Body of pancreas (tissue), 4 donors: ENCODE measurements around the gene RPP14. TPM values are rescaled to one million over a fixed set of nuclear protein-coding genes. Genes with fewer than 3 reads are reported as not detected.

ENCODE experiments used
- ATAC-seq: fragments of 150-250 bp; one replicate; pipeline ENCODE4 v1.9.1; 2016
- DNase-seq, 4 donors: peaks; one replicate each; pipeline ENCODE4 v3.0.0-alpha.2; 2019
- H3K27ac ChIP-seq, 4 donors: fragments of 200-600 bp; sonication (generic); 1 replicate in 3 of 4; 2 replicates in 1 of 4; pipeline versions ENCODE4 v1.5.1 to v1.6.1; 2016 to 2019; ENCODE audit warnings: mild to moderate bottlenecking in 1 of 4, mixed read lengths in 1 of 4, moderate library complexity in 1 of 4
- H3K27me3 ChIP-seq, 2 donors: fragments of 200-600 bp; sonication (generic); one replicate each; pipeline ENCODE4 v1.6.0; 2016; ENCODE audit warnings: mild to moderate bottlenecking in 1 of 2
- H3K36me3 ChIP-seq, 2 donors: fragments of 200-600 bp; sonication (generic); replicated peaks in 1 of 2; 2 replicates each; pipeline ENCODE4 v1.5.1; 2016; ENCODE audit warnings: low read depth in 2 of 2; ENCODE audit not compliant: insufficient read depth in 1 of 2
- H3K4me1 ChIP-seq: fragments of 200-600 bp; sonication (generic); one replicate; pipeline ENCODE4 v1.6.0; 2016
- H3K4me3 ChIP-seq, 2 donors: fragments of 200-600 bp; sonication (generic); 1 replicate in 1 of 2; 2 replicates in 1 of 2; pipeline ENCODE4 v1.5.1; 2016 to 2019
- H3K9me3 ChIP-seq, 3 donors: fragments of 200-600 bp; sonication (generic); 1 replicate in 2 of 3; 2 replicates in 1 of 3; pipeline ENCODE4 v1.5.1; 2016
- POLR2A ChIP-seq, 3 donors: fragments of 450-650 bp; IDR thresholded peaks; one replicate each; pipeline ENCODE4 v1.6.1; 2016; ENCODE audit warnings: antibody characterized with exemption in 3 of 3, mild to moderate bottlenecking in 2 of 3
- WGBS, 2 donors: methylation state at CpG; one replicate each; pipeline ENCODE4 v1.1.5; 2017; 5-methylcytosine and 5-hydroxymethylcytosine counted together
- intact Hi-C: fragments of 100-400 bp; cut with DNase I; formaldehyde crosslinking; loops from one replicate; pipeline ENCODE4 v1.15.1; 2023
- total RNA-seq, 2 donors: library from RNA; depleted of rRNA; stranded (reverse); fragments of >200 nt; gene quantifications; one replicate each; pipeline ENCODE4 v1.1.0, GENCODE V29; 2016
- TF ChIP-seq, protein P1 (sequence below), 7 experiments: fragments of 450-650 bp in 4 of 7; fragments of 200-600 bp in 3 of 7; sonication (generic) in 3 of 7; IDR thresholded peaks; one replicate each; pipeline ENCODE4 v1.5.1; 2016 to 2019; ENCODE audit warnings: antibody characterized with exemption in 7 of 7

RPP14 gene
- total RNA-seq, 2 donors from 2014 or later: 3.6 to 4.3 TPM

DNA sequence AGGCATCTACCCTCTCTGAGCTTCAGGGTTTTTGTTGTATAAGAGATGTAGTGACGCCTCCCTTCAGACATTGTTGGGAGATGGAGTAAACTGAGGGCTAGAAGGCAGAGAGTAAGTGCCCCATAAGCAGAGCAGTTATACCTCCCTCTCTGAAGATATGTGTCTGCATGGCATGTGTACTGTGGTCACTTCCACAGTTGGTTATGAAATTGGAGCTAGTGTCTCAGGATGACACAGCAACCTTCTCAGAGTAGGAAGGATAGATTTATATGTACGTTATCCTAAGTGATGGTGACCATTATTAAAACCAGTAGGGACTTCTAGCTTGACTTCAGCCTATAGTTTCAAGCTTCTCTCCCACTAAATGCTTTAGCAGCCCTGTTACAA, 44.6 kb downstream of the RPP14 start:
- ATAC-seq (peak; percentile 21), DNase-seq (no peak)
- Histone ChIP-seq H3K4me1 (peaks cover 14% of the 10 kb centered on the region), H3K27ac (no peak overlapping the region), H3K36me3 (no peaks in the 10 kb centered on the region), H3K9me3 (no peaks in the 10 kb centered on the region), H3K27me3 (no peaks in the 10 kb centered on the region), H3K4me3 (no peak overlapping the region)
- 80 to 95% methylated on average over 2 of the region's 2 CpGs for WGBS, 2 donors
- intact Hi-C loops: no loop called here
- TF ChIP-seq, protein P1, sequence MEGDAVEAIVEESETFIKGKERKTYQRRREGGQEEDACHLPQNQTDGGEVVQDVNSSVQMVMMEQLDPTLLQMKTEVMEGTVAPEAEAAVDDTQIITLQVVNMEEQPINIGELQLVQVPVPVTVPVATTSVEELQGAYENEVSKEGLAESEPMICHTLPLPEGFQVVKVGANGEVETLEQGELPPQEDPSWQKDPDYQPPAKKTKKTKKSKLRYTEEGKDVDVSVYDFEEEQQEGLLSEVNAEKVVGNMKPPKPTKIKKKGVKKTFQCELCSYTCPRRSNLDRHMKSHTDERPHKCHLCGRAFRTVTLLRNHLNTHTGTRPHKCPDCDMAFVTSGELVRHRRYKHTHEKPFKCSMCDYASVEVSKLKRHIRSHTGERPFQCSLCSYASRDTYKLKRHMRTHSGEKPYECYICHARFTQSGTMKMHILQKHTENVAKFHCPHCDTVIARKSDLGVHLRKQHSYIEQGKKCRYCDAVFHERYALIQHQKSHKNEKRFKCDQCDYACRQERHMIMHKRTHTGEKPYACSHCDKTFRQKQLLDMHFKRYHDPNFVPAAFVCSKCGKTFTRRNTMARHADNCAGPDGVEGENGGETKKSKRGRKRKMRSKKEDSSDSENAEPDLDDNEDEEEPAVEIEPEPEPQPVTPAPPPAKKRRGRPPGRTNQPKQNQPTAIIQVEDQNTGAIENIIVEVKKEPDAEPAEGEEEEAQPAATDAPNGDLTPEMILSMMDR (IDR thresholded peaks at IDR 0.05): no peak
- no peak for TF ChIP-seq POLR2A (IDR thresholded peaks at IDR 0.05)

DNA sequence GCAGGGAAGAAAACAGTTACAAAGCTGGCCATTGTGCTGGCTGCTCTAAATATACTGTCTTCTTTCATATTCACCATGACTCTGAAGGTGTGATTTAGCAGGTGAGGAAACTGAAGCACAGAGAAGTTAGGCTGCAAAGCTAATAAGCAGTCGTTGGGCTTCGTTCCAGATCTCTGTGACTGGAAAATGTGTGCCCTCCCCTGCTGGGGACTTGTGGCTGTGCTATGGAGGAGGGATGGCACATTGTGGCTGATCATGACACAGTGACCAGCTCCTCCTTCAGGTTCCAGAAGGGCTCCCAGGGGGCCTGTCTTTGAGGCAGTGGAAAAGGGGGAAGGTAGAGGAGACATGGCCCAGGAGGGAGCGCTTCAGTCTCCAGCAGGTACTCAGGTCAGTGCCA, 45.9 kb downstream of the RPP14 start:
- ATAC-seq (no peak), DNase-seq (no peak)
- H3K27ac ChIP-seq: no peak overlapping the region
- TF ChIP-seq POLR2A (IDR thresholded peaks at IDR 0.05): no peak
- TF ChIP-seq, protein P1 (IDR thresholded peaks at IDR 0.05): no peak
- no peaks in the 10 kb centered on the region for H3K36me3 ChIP-seq
- no peaks in the 10 kb centered on the region for H3K9me3 ChIP-seq
- intact Hi-C loops: no loop called here
- H3K27me3 ChIP-seq: no peaks in the 10 kb centered on the region
- H3K4me1 ChIP-seq: peaks cover 14% of the 10 kb centered on the region
- 70 to 72% methylated on average over 3 of the region's 3 CpGs for WGBS, 2 donors
- no peak overlapping the region for H3K4me3 ChIP-seq

DNA sequence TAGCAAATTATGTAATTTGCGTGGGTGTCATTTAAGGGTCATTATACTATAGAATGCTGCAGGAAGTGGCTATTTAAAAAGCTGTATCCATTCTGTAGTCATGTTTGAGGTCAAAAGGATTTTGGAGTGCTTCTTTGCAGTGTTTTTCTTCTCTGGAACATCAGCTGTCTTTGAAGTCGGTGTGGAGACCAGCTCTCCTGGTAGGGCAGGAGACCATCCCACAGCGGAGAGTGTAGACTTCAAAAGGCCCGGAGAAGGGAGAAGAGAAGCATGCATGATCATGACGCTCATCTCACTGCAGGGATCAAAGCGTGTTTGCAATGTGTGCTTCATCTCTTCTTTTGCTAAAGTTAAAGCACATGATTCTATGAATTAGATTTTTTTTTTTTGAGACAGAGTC, 46.6 kb downstream of the RPP14 start:
- 83 to 91% methylated on average over 6 of the region's 6 CpGs for WGBS, 2 donors
- H3K4me1 ChIP-seq: peaks cover 14% of the 10 kb centered on the region
- H3K9me3 ChIP-seq: no peaks in the 10 kb centered on the region
- DNase-seq (no peak), ATAC-seq (no peak)
- H3K27ac ChIP-seq: no peak overlapping the region
- H3K4me3 ChIP-seq: no peak overlapping the region
- TF ChIP-seq, protein P1 (IDR thresholded peaks at IDR 0.05): no peak
- no peak for TF ChIP-seq POLR2A (IDR thresholded peaks at IDR 0.05)
- no peaks in the 10 kb centered on the region for H3K27me3 ChIP-seq
- H3K36me3 ChIP-seq: no peaks in the 10 kb centered on the region
- intact Hi-C loops: no loop called here

DNA sequence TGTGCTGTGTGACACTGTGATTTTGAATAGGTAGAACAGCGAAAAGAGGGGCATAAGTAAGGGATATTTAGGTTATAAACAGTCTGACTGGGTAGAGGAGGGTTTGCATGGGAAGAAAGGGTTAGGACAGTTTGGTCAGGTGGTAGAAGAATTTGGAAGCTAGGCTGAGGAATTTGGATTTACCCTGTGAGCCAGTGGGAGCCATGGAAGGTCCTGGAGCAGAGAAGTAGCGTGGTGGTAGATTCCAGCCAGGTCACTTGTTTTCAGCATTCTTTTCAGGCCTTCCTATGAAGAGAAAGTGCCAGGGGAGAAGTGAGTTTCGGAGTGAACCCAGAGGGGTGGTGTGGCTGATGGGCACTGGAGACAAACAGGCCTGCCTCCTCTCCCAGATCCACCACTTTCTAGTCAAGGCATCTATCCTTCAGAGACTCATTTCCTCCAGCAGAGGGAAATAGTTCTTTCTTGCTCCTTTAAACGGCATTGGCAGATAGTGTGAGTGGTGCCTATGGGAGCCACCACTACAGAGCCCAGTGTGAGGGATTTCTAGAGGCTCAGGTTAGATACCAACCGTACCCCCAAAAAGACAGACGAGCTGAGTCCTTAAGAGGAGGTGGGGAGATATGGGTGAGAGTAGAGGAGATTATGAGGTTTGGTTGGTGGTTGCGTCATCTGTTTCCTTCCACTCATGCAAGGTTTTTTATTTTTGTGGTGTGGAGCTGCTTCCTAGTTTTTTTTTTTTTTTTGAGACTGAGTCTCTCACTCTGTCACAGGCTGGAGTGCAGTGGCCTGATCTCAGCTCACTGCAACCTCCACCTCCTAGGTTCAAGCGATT, 47.9 kb downstream of the RPP14 start:
- WGBS, 2 donors: 73 to 98% methylated on average over 8 of the region's 8 CpGs
- peaks cover 14% of the 10 kb centered on the region for H3K4me1 ChIP-seq
- no peak for ATAC-seq
- no peaks in the 10 kb centered on the region for H3K27me3 ChIP-seq
- no peaks in the 10 kb centered on the region for H3K9me3 ChIP-seq
- no peak for DNase-seq
- TF ChIP-seq, protein P1 (IDR thresholded peaks at IDR 0.05): no peak
- no peak for TF ChIP-seq POLR2A (IDR thresholded peaks at IDR 0.05)
- intact Hi-C loops: no loop called here
- H3K4me3 ChIP-seq: no peak overlapping the region
- H3K27ac ChIP-seq: no peak overlapping the region
- H3K36me3 ChIP-seq: no peaks in the 10 kb centered on the region

DNA sequence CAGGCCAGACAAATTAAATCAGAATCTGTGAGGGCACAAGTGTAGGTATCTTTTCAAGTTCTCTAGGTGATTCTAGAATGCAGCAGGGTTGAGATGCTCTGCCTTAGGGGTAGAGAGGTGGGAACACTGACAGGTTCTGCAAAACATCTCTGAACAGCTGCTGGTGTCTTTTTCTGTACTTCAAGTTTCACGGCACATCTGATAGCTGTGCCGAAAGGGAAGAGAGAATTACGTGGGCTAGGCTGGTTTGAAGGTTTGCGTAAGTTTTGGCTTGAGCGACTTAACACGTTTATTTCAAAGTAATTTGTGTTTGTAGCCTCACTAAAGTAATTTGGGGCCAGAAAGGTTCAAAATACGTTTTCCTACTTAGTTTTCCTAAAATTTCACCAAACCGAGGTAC, 49.1 kb downstream of the RPP14 start:
- H3K36me3 ChIP-seq: no peaks in the 10 kb centered on the region
- H3K27ac ChIP-seq: no peak overlapping the region
- intact Hi-C loops: no loop called here
- H3K4me3 ChIP-seq: no peak overlapping the region
- no peaks in the 10 kb centered on the region for H3K27me3 ChIP-seq
- TF ChIP-seq, protein P1 (IDR thresholded peaks at IDR 0.05): no peak
- TF ChIP-seq POLR2A (IDR thresholded peaks at IDR 0.05): no peak
- DNase-seq (no peak), ATAC-seq (no peak)
- H3K9me3 ChIP-seq: no peaks in the 10 kb centered on the region
- WGBS, 2 donors: 83 to 89% methylated on average over 8 of the region's 8 CpGs
- peaks cover 8% of the 10 kb centered on the region for H3K4me1 ChIP-seq
